Neural crest cell (in vitro differentiated cells): ENCODE data around the gene EVI5L. TPM values are rescaled to one million over a fixed set of nuclear protein-coding genes. Genes with fewer than 3 reads are reported as not detected.

Experiments
- DNase-seq: peaks from one replicate; pipeline ENCODE4 v3.0.0; 2021; ENCODE audit warnings: low read depth, mixed read lengths, low spot score
- H3K27ac Mint-ChIP-seq: one replicate; pipeline ENCODE4 v1.8.0; 2021; ENCODE audit warnings: mild to moderate bottlenecking, mixed read lengths; ENCODE audit not compliant: unreplicated experiment
- H3K27me3 Mint-ChIP-seq: 2 replicates; pipeline ENCODE4 v1.8.0; 2021; ENCODE audit warnings: low read depth, mild to moderate bottlenecking, mixed read lengths
- H3K36me3 Mint-ChIP-seq: 2 replicates; pipeline ENCODE4 v1.8.0; 2021; ENCODE audit warnings: low read depth, mild to moderate bottlenecking, mixed read lengths
- H3K4me1 Mint-ChIP-seq: 2 replicates; pipeline ENCODE4 v1.8.0; 2021; ENCODE audit warnings: mixed read lengths
- H3K4me3 Mint-ChIP-seq: one replicate; pipeline ENCODE4 v1.8.0; 2021; ENCODE audit warnings: mild to moderate bottlenecking, mixed read lengths
- H3K9me3 Mint-ChIP-seq: 2 replicates; pipeline ENCODE4 v1.8.0; 2021; ENCODE audit warnings: mixed read lengths
- total RNA-seq: library from RNA; stranded (reverse); gene quantifications from 2 replicates; pipeline ENCODE4 v1.2.1, GENCODE V29; 2021
- TF ChIP-seq, protein P1 (sequence below): fragments of 200-600 bp; sonication (generic); conservative IDR thresholded peaks from 2 replicates; pipeline ENCODE4 v1.5.0; 2021; ENCODE audit warnings: antibody characterized with exemption, mild to moderate bottlenecking

Gene EVI5L
- total RNA-seq, 1 donor from 2014 or later = 19.5 TPM

DNA sequence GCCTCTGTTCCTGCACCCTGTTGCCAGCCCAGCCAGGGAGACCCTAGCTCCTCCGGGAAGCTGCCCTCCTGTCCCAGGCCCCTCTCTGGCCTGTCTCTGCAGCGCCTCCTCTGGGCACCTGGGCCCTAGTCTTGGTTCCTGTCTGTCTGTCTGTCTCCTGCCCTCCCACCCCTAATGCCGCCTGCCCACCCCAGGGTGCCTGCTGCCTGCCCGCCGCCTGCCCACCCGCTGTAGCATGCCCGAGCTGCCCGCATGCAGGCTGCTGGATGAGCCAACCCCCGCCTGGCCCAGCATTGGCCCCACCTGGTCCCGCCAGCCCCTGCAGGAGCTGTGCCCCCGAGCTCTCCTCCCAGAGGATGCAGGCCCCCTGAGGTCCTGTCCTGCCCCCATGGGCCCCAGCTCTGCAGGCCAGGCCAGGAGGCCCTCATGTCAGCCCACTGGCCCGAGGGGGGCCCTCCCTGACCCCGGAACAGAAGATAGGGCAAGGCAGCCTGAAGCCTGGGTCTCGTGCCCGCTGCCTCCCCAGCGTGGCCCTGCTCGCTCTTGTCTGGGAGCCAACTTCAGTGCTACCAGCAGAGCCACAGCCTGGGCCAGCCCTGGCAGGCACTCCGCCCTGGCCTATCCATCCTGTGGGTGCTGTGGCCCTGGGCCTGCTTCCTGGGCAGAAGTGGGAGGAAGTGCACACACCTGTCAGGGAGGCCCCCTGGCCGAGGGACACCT is 78.9 kb downstream of the EVI5L start:
- Mint-ChIP-seq H3K4me1 (peaks cover 14% of the 10 kb centered on the region), H3K9me3 (no peaks in the 10 kb centered on the region), H3K27me3 (peaks cover 14% of the 10 kb centered on the region), H3K36me3 (peaks cover 2% of the 10 kb centered on the region), H3K4me3 (peak overlapping the region; percentile 62), H3K27ac (no peak overlapping the region)
- TF ChIP-seq, protein P1, sequence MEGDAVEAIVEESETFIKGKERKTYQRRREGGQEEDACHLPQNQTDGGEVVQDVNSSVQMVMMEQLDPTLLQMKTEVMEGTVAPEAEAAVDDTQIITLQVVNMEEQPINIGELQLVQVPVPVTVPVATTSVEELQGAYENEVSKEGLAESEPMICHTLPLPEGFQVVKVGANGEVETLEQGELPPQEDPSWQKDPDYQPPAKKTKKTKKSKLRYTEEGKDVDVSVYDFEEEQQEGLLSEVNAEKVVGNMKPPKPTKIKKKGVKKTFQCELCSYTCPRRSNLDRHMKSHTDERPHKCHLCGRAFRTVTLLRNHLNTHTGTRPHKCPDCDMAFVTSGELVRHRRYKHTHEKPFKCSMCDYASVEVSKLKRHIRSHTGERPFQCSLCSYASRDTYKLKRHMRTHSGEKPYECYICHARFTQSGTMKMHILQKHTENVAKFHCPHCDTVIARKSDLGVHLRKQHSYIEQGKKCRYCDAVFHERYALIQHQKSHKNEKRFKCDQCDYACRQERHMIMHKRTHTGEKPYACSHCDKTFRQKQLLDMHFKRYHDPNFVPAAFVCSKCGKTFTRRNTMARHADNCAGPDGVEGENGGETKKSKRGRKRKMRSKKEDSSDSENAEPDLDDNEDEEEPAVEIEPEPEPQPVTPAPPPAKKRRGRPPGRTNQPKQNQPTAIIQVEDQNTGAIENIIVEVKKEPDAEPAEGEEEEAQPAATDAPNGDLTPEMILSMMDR = no peak
- DNase-seq = no peak

DNA sequence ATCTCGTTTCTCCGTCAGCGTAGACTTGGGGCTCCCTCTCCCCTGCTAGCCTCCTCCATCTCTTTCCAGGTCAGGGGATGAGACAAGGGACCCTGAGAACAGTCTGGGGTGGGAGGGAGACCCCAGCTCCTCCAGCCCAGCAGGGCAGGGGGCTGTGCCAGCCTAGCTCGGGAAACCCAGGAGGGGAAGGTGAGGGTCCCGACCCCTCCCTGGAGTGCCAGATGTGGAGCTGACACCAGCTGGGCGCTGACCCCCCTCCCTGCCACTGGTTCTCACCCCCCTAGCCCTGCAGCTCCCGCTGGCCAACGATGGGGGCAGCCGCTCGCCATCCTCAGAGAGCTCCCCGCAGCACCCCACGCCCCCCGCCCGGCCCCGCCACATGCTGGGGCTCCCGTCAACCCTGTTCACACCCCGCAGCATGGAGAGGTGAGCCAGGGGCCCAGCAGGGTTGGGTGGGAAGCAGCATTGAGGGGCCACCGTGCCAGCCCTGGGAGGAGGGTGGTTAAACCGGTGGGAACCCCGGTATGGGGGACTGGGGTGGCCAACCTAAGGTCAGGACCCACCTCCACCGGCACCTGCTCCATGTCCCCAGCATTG is 79.6 kb downstream of the EVI5L start:
- no peak for DNase-seq
- H3K9me3 Mint-ChIP-seq = no peaks in the 10 kb centered on the region
- peaks cover 12% of the 10 kb centered on the region for H3K4me1 Mint-ChIP-seq
- peaks cover 18% of the 10 kb centered on the region for H3K27me3 Mint-ChIP-seq
- peaks cover 2% of the 10 kb centered on the region for H3K36me3 Mint-ChIP-seq
- no peak overlapping the region for H3K27ac Mint-ChIP-seq
- H3K4me3 Mint-ChIP-seq = no peak overlapping the region
- TF ChIP-seq, protein P1 = no peak

DNA sequence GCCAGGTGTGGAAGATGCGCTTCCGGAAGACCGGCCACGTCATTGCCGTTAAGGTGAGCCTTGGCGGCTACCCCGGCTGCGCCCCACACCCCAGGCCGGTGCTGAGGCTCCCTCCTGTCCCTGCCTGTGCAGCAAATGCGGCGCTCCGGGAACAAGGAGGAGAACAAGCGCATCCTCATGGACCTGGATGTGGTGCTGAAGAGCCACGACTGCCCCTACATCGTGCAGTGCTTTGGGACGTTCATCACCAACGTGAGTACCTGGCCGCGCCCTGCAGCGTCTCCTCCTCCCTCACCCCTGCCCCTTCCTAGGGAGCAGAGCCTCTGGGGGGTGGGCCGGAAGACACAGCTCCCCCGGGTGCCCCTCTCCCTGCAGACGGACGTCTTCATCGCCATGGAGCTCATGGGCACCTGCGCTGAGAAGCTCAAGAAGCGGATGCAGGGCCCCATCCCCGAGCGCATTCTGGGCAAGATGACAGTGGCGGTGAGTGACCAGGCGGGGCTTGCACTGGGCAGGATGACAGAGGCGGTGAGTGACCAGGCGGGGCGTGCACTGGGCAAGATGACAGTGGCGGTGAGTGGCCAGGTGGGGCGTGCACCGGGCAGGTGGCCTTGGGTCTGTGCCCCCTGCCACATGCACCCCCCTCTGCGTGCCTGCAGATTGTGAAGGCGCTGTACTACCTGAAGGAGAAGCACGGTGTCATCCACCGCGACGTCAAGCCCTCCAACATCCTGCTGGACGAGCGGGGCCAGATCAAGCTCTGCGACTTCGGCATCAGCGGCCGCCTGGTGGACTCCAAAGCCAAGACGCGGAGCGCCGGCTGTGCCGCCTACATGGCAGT is 80.5 kb downstream of the EVI5L start:
- H3K9me3 Mint-ChIP-seq = no peaks in the 10 kb centered on the region

DNA sequence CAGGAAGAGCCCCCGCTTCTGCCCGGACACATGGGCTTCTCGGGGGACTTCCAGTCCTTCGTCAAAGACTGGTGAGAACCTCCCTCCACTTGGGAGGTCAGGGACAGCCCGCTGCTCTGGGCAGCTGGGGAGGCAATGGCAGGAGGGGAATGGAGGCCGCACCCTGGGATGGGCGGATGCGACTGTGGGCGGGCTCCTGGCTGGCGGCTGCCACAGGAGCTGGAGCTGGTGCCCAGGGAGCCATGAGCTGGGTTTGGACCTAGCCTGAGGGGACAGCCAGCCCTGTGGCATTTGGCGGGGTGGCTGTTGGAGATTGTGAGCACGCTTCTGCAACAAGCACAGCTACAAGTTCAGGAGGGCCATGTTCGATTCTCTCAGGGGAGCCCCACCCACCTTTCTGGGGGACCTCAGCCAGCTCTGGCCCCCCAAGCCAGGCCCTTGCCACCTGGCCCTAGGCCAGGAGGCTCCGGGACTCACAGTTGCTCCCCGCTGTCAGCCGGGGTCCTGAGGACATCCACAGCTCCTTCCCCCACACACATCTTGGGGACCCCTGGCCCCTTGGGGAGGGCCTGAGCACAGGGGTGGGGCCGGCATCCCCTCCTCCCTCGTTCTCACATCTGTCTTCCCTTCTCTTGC is 81.6 kb downstream of the EVI5L start:
- Mint-ChIP-seq H3K27me3 (peaks cover 36% of the 10 kb centered on the region), H3K36me3 (no peaks in the 10 kb centered on the region)

More for the DNA sequence above, 80.5 kb downstream of the EVI5L start:
- Mint-ChIP-seq H3K36me3 (peaks cover 2% of the 10 kb centered on the region), H3K27ac (no peak overlapping the region), H3K4me3 (peak overlapping the region; percentile 61), H3K4me1 (peaks cover 5% of the 10 kb centered on the region), H3K27me3 (peaks cover 27% of the 10 kb centered on the region)
- DNase-seq = no peak
- TF ChIP-seq, protein P1 = no peak

More for the DNA sequence above, 81.6 kb downstream of the EVI5L start:
- Mint-ChIP-seq H3K4me3 (peak overlapping the region; percentile 51), H3K9me3 (no peaks in the 10 kb centered on the region), H3K4me1 (peaks cover 6% of the 10 kb centered on the region), H3K27ac (no peak overlapping the region)
- TF ChIP-seq, protein P1 = no peak
- no peak for DNase-seq
